ENCODE measurements around the gene TRIP13. TPM values are rescaled to one million over a fixed set of nuclear protein-coding genes. Genes with fewer than 3 reads are reported as not detected.

The TRIP13 gene
- total RNA-seq, 6 experiments from 2014 or later = 16.5 to 40.4 (median 35.8) TPM

GRCh38 chr5:959581-960531 is 67.2 kb downstream of the TRIP13 start:
- Mint-ChIP-seq H3K27ac (no peak overlapping the region), H3K9me3 (no peaks in the 10 kb centered on the region), H3K36me3 (ENCODE audit: low read depth) (no peaks in the 10 kb centered on the region), H3K27me3 (ENCODE audit: insufficient read depth) (peaks cover 38% of the 10 kb centered on the region), H3K4me1 (ENCODE audit: low read depth) (peaks cover 34% of the 10 kb centered on the region), H3K4me3 (no peak overlapping the region)
- TF ChIP-seq, protein P1, sequence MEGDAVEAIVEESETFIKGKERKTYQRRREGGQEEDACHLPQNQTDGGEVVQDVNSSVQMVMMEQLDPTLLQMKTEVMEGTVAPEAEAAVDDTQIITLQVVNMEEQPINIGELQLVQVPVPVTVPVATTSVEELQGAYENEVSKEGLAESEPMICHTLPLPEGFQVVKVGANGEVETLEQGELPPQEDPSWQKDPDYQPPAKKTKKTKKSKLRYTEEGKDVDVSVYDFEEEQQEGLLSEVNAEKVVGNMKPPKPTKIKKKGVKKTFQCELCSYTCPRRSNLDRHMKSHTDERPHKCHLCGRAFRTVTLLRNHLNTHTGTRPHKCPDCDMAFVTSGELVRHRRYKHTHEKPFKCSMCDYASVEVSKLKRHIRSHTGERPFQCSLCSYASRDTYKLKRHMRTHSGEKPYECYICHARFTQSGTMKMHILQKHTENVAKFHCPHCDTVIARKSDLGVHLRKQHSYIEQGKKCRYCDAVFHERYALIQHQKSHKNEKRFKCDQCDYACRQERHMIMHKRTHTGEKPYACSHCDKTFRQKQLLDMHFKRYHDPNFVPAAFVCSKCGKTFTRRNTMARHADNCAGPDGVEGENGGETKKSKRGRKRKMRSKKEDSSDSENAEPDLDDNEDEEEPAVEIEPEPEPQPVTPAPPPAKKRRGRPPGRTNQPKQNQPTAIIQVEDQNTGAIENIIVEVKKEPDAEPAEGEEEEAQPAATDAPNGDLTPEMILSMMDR (IDR thresholded peaks at IDR 0.05) = no peak
- no peak for DNase-seq

DNA sequence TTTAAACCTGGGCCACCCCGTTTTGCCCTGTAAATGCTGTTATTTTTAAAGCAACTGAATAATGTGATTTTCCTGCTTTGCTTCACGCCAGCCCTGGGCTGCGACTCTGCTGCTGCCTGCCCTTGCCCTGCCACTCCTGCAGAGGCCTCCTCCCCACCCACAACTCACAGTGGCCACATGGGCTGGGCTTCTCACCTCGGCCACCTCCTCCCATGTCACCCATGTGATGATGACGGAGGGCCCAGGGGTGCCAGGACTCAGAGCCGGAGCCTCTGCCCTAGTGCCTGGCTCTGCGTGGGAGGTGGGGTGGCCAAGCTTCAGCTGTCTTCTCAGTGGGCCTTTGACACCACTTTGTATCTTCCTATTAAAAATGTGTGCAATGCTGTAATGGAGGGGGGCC is 67.9 kb downstream of the TRIP13 start:
- peaks cover 39% of the 10 kb centered on the region for H3K4me1 Mint-ChIP-seq (ENCODE audit: low read depth)
- no peaks in the 10 kb centered on the region for H3K9me3 Mint-ChIP-seq
- no peak for DNase-seq
- no peaks in the 10 kb centered on the region for H3K36me3 Mint-ChIP-seq (ENCODE audit: low read depth)
- TF ChIP-seq, protein P1 (IDR thresholded peaks at IDR 0.05) = no peak
- no peak overlapping the region for H3K4me3 Mint-ChIP-seq
- peaks cover 39% of the 10 kb centered on the region for H3K27me3 Mint-ChIP-seq (ENCODE audit: insufficient read depth)
- H3K27ac Mint-ChIP-seq = no peak overlapping the region

DNA sequence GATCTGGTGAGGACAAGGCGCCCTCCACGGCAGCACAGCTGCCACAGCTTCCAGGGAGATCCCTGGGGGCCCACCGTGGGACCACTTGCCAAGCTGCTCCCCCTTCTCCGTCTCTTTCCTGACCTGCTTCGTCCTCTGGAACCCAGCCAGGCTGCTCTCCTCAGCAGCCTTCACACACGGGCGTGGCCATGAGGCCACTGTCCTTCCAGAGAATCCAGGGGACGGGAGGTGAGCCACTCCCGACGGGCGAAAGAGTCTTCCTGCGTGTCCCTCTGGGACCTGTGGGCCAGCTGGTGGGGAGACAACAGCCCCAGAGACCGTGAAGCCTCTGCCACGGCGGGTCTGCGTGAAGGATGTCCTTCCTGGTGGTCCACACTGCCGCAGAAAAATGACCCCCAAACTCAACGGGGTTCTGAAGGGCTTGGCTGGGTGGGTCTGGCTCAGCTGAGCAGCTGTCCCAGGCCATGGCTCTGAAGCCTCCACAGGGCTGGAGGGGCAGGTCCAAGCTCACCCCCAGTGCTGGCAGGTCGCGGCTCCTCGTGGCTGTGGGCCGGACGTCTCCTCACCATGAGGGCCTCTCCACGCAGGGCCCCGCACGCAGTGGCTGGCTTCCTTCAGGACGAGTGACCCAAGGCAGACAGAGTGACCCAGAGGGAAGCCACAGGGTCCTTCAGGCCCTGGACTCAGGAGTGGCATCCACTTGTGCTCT is 68.5 kb downstream of the TRIP13 start:
- Mint-ChIP-seq H3K27me3 (ENCODE audit: insufficient read depth) (peaks cover 41% of the 10 kb centered on the region), H3K36me3 (ENCODE audit: low read depth) (no peaks in the 10 kb centered on the region), H3K27ac (no peak overlapping the region), H3K9me3 (no peaks in the 10 kb centered on the region), H3K4me3 (no peak overlapping the region), H3K4me1 (ENCODE audit: low read depth) (peaks cover 38% of the 10 kb centered on the region)
- TF ChIP-seq, protein P1 (IDR thresholded peaks at IDR 0.05) = no peak
- DNase-seq = no peak

- H3K4me3 Mint-ChIP-seq = no peak overlapping the region
- H3K36me3 Mint-ChIP-seq (ENCODE audit: low read depth) = no peaks in the 10 kb centered on the region
- DNase-seq = no peak
- peaks cover 39% of the 10 kb centered on the region for H3K27me3 Mint-ChIP-seq (ENCODE audit: insufficient read depth)
- no peak overlapping the region for H3K27ac Mint-ChIP-seq
- no peaks in the 10 kb centered on the region for H3K9me3 Mint-ChIP-seq
- H3K4me1 Mint-ChIP-seq (ENCODE audit: low read depth) = peaks cover 31% of the 10 kb centered on the region
- TF ChIP-seq, protein P1 (IDR thresholded peaks at IDR 0.05) = no peak
These were observed 69.1 kb downstream of the TRIP13 start for GRCh38 chr5:961711-962240.

GRCh38 chr5:962386-962785 is 69.7 kb downstream of the TRIP13 start:
- DNase-seq = no peak
- H3K27ac Mint-ChIP-seq = no peak overlapping the region

More at GRCh38 chr5:962386-962785, 69.7 kb downstream of the TRIP13 start:
- Mint-ChIP-seq H3K27me3 (ENCODE audit: insufficient read depth) (peaks cover 43% of the 10 kb centered on the region), H3K9me3 (no peaks in the 10 kb centered on the region), H3K36me3 (ENCODE audit: low read depth) (no peaks in the 10 kb centered on the region), H3K4me3 (no peak overlapping the region), H3K4me1 (ENCODE audit: low read depth) (peaks cover 25% of the 10 kb centered on the region)
- TF ChIP-seq, protein P1 (IDR thresholded peaks at IDR 0.05) = no peak
